BJ (cell line): ENCODE data around the gene MSH6. TPM values are rescaled to one million over a fixed set of nuclear protein-coding genes. Genes with fewer than 3 reads are reported as not detected.

Experiments
- CTCF ChIA-PET: fragments of 350-600 bp; formaldehyde crosslinking; extraction: SDS; loops from one replicate; lab custom pipeline; 2021; ENCODE audit warnings: antibody characterized with exemption, inconsistent platforms; lab: Yijun Ruan, JAX
- POLR2A ChIA-PET: fragments of 300-600 bp; sonication (Branson Sonifier 250); formaldehyde crosslinking; extraction: SDS; loops from one replicate; lab custom pipeline; 2021; ENCODE audit warnings: antibody characterized with exemption; lab: Charles Lee
- DNase-seq: peaks from one replicate; pipeline ENCODE4 v3.0.0-alpha.2; 2011; ENCODE audit warnings: low read depth
- H3K27me3 ChIP-seq: 2 replicates; pipeline ENCODE4 v1.6.0; 2011; ENCODE audit warnings: low read length; ENCODE audit not compliant: control insufficient read depth, insufficient read depth
- H3K36me3 ChIP-seq: 2 replicates; pipeline ENCODE4 v1.5.1; 2011; ENCODE audit warnings: low read length; ENCODE audit not compliant: control insufficient read depth, insufficient read depth
- H3K4me3 ChIP-seq: 2 replicates; pipeline ENCODE4 v1.5.1; 2011; ENCODE audit warnings: low read depth, mild to moderate bottlenecking, control low read depth, low read length
- polyA plus RNA-seq: library from polyadenylated mRNA; depleted of rRNA; stranded (reverse); fragments of >200 nt; gene quantifications from 2 replicates; pipeline ENCODE4 v1.2.3, GENCODE V29; 2011
- TF ChIP-seq, protein P1 (sequence below): IDR thresholded peaks from 2 replicates; pipeline ENCODE4 v1.5.1; 2011; ENCODE audit warnings: low read depth, mild to moderate bottlenecking, control low read depth, inconsistent platforms, low read length, moderate library complexity; ENCODE audit not compliant: insufficient read depth

The MSH6 gene
- polyA plus RNA-seq, 1 experiment: 13.7 TPM

DNA sequence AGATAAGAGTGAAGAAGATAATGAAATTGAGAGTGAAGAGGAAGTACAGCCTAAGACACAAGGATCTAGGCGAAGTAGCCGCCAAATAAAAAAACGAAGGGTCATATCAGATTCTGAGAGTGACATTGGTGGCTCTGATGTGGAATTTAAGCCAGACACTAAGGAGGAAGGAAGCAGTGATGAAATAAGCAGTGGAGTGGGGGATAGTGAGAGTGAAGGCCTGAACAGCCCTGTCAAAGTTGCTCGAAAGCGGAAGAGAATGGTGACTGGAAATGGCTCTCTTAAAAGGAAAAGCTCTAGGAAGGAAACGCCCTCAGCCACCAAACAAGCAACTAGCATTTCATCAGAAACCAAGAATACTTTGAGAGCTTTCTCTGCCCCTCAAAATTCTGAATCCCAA is 15.7 kb downstream of the MSH6 start:
- H3K4me3 ChIP-seq: no peak overlapping the region
- H3K36me3 ChIP-seq: peaks cover 26% of the 10 kb centered on the region
- TF ChIP-seq, protein P1, sequence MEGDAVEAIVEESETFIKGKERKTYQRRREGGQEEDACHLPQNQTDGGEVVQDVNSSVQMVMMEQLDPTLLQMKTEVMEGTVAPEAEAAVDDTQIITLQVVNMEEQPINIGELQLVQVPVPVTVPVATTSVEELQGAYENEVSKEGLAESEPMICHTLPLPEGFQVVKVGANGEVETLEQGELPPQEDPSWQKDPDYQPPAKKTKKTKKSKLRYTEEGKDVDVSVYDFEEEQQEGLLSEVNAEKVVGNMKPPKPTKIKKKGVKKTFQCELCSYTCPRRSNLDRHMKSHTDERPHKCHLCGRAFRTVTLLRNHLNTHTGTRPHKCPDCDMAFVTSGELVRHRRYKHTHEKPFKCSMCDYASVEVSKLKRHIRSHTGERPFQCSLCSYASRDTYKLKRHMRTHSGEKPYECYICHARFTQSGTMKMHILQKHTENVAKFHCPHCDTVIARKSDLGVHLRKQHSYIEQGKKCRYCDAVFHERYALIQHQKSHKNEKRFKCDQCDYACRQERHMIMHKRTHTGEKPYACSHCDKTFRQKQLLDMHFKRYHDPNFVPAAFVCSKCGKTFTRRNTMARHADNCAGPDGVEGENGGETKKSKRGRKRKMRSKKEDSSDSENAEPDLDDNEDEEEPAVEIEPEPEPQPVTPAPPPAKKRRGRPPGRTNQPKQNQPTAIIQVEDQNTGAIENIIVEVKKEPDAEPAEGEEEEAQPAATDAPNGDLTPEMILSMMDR: no peak
- ChIA-PET POLR2A (interaction anchor here (0.5 kb wide), 1 partner anchor 15 kb away, joined by 4 read pairs; no protein-coding TSS in a partner anchor), CTCF (no interaction called here)
- no peak for DNase-seq
- no peaks in the 10 kb centered on the region for H3K27me3 ChIP-seq

DNA sequence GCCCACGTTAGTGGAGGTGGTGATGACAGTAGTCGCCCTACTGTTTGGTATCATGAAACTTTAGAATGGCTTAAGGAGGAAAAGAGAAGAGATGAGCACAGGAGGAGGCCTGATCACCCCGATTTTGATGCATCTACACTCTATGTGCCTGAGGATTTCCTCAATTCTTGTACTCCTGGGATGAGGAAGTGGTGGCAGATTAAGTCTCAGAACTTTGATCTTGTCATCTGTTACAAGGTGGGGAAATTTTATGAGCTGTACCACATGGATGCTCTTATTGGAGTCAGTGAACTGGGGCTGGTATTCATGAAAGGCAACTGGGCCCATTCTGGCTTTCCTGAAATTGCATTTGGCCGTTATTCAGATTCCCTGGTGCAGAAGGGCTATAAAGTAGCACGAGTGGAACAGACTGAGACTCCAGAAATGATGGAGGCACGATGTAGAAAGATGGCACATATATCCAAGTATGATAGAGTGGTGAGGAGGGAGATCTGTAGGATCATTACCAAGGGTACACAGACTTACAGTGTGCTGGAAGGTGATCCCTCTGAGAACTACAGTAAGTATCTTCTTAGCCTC is 16.2 kb downstream of the MSH6 start:
- POLR2A ChIA-PET: no interaction called here
- peaks cover 29% of the 10 kb centered on the region for H3K36me3 ChIP-seq
- H3K27me3 ChIP-seq: no peaks in the 10 kb centered on the region
- TF ChIP-seq, protein P1: no peak
- CTCF ChIA-PET: no interaction called here
- no peak for DNase-seq
- no peak overlapping the region for H3K4me3 ChIP-seq

DNA sequence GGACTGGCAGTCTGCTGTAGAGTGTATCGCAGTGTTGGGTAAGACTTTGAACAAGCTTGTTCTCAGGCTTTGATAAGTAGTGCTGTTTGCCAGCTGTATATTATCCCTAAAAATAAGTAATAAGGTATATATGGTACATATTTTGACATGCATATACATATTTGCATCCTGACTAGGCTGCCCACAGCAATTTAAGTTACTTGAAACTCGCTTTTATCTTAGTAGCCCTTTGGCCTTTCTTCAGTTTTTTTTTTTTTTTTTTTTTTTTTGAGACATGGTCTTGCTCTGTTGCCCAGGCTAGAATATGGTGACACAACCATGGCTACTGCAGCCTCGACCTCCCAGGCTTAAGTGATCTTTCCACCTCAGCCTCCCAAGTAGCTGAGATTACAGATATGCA is 18.2 kb downstream of the MSH6 start:
- ChIA-PET CTCF (interaction anchor here (1.1 to 1.2 kb wide), 2 partner anchors 16 to 34 kb away, joined by 3 to 4 read pairs; no protein-coding TSS in a partner anchor), POLR2A (no interaction called here)
- peaks cover 30% of the 10 kb centered on the region for H3K36me3 ChIP-seq
- no peak for DNase-seq
- no peak overlapping the region for H3K4me3 ChIP-seq
- TF ChIP-seq, protein P1: no peak
- H3K27me3 ChIP-seq: no peaks in the 10 kb centered on the region

DNA sequence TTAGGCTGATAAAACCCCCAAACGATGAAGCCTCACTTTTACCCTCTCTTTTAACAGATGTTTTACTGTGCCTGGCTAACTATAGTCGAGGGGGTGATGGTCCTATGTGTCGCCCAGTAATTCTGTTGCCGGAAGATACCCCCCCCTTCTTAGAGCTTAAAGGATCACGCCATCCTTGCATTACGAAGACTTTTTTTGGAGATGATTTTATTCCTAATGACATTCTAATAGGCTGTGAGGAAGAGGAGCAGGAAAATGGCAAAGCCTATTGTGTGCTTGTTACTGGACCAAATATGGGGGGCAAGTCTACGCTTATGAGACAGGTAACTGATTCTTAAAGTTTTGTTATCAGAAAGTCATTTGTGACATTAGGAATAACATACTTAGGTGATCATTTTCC is 20.4 kb downstream of the MSH6 start:
- no peak for DNase-seq
- ChIA-PET CTCF (no interaction called here), POLR2A (no interaction called here)
- Histone ChIP-seq H3K36me3 (peaks cover 25% of the 10 kb centered on the region), H3K27me3 (no peaks in the 10 kb centered on the region), H3K4me3 (no peak overlapping the region)
- TF ChIP-seq, protein P1: no peak

DNA sequence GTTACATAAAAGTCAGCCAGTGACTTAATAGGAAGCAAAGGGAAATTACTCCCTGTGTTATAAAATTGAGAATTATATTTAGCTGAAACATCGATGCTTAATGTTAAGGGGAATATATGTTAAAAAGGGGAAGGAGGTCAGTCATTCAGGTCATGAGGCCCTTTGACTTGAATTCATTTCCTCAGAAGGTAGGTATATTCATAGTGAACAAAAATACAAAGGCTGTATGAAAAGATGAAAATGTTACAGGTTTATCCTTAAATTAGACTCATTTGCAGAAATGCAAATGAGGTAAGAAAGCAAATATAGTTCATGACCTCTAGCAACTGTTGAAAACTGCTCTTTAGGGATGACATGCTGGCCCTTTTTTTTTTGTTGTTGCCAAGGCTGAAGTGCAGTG is 20.8 kb downstream of the MSH6 start:
- H3K36me3 ChIP-seq: peaks cover 24% of the 10 kb centered on the region
- DNase-seq: no peak
- no peak overlapping the region for H3K4me3 ChIP-seq
- no peaks in the 10 kb centered on the region for H3K27me3 ChIP-seq
- CTCF ChIA-PET: no interaction called here
- POLR2A ChIA-PET: no interaction called here
- TF ChIP-seq, protein P1: no peak
